SK-N-SH (cell line): ENCODE measurements around the gene BNIP5. TPM values are rescaled to one million over a fixed set of nuclear protein-coding genes. Genes with fewer than 3 reads are reported as not detected.

Experiments
- CTCF ChIA-PET: fragments of 300-600, 350-600 bp; formaldehyde crosslinking; extraction: SDS; loops from one replicate; lab custom pipeline; 2021; lab: Yijun Ruan, JAX
- POLR2A ChIA-PET: fragments of 350-600 bp; sonication (Branson Sonifier 250); formaldehyde crosslinking; extraction: SDS; loops from one replicate; lab custom pipeline; 2020; ENCODE audit warnings: antibody characterized with exemption, inconsistent platforms; lab: Yijun Ruan, JAX
- DNase-seq: peaks from one replicate; pipeline ENCODE4 v3.0.0; 2012
- H2AFZ ChIP-seq: fragments of 200-600 bp; sonication (generic); 2 replicates; pipeline ENCODE4 v1.8.1; 2016; ENCODE audit warnings: antibody characterized with exemption, mild to moderate bottlenecking, low read depth
- H3F3A ChIP-seq: fragments of 200-600 bp; sonication (generic); replicated peaks from 2 replicates; pipeline ENCODE3; 2016; ENCODE audit warnings: antibody characterized with exemption, mild to moderate bottlenecking; ENCODE audit not compliant: insufficient read depth
- H3K27ac ChIP-seq, 2 experiments: fragments of 200-500 bp in 1 of 2; fragments of 200-600 bp in 1 of 2; sonication (Bioruptor generic) in 1 of 2; sonication (generic), shearing (Covaris generic) in 1 of 2; 2 replicates each; pipeline versions ENCODE4 v1.5.1 to v1.6.1; 2014 to 2016; ENCODE audit warnings: low read depth in 2 of 2, inconsistent platforms in 1 of 2, low read length in 1 of 2, mild to moderate bottlenecking in 1 of 2, mixed read lengths in 1 of 2
- H3K27me3 ChIP-seq: fragments of 200-600 bp; sonication (generic), shearing (Covaris generic); 2 replicates; pipeline ENCODE4 v1.6.1; 2016; ENCODE audit warnings: mixed run types; ENCODE audit not compliant: insufficient read depth
- H3K36me3 ChIP-seq, 2 experiments: fragments of 200-500 bp in 1 of 2; fragments of 200-600 bp in 1 of 2; sonication (Bioruptor generic) in 1 of 2; sonication (generic) in 1 of 2; replicated peaks in 1 of 2; 2 replicates each; pipeline versions ENCODE3 to v1.5.1; 2014 to 2016; ENCODE audit warnings: low read length in 1 of 2, mild to moderate bottlenecking in 1 of 2; ENCODE audit not compliant: insufficient read depth in 2 of 2, control insufficient read depth in 1 of 2
- H3K4me1 ChIP-seq, 2 experiments: fragments of 200-500 bp in 1 of 2; fragments of 200-600 bp in 1 of 2; sonication (Bioruptor generic) in 1 of 2; sonication (generic), shearing (Covaris generic) in 1 of 2; 2 replicates each; pipeline versions ENCODE4 v1.5.1 to v1.6.1; 2014 to 2016; ENCODE audit warnings: low read depth in 1 of 2, low read length in 1 of 2, mixed run types in 1 of 2; ENCODE audit not compliant: insufficient read depth in 2 of 2, control insufficient read depth in 1 of 2
- H3K4me2 ChIP-seq: fragments of 200-600 bp; sonication (generic), shearing (Covaris generic); 2 replicates; pipeline ENCODE4 v1.6.1; 2017; ENCODE audit warnings: mixed run types
- H3K4me3 ChIP-seq, 2 experiments: fragments of 200-500 bp in 1 of 2; fragments of 200-600 bp in 1 of 2; sonication (Bioruptor generic) in 1 of 2; sonication (generic), shearing (Covaris generic) in 1 of 2; 2 replicates each; pipeline versions ENCODE4 v1.5.1 to v1.8.1; 2014 to 2016; ENCODE audit warnings: low read depth in 2 of 2, inconsistent platforms in 1 of 2, low read length in 1 of 2, mild to moderate bottlenecking in 1 of 2, mixed read lengths in 1 of 2, moderate library complexity in 1 of 2
- H3K79me2 ChIP-seq: fragments of 200-600 bp; sonication (generic); 2 replicates; pipeline ENCODE4 v1.8.1; 2017; ENCODE audit warnings: mild to moderate bottlenecking; ENCODE audit not compliant: insufficient read depth
- H3K9ac ChIP-seq: fragments of 200-600 bp; sonication (generic); 2 replicates; pipeline ENCODE4 v1.6.1; 2017; ENCODE audit warnings: mixed run types
- H3K9me2 ChIP-seq: fragments of 200-600 bp; sonication (generic); 2 replicates; pipeline ENCODE4 v1.6.1; 2017; ENCODE audit warnings: mixed run types
- H3K9me3 ChIP-seq: fragments of 200-600 bp; sonication (generic); 2 replicates; pipeline ENCODE4 v1.6.1; 2017; ENCODE audit warnings: mixed run types, mild to moderate bottlenecking, moderate library complexity
- H4K20me1 ChIP-seq: fragments of 200-600 bp; sonication (generic); 2 replicates; pipeline ENCODE4 v1.6.1; 2017; ENCODE audit warnings: mild to moderate bottlenecking, mixed run types; ENCODE audit not compliant: insufficient read depth
- CTCF ChIP-seq: fragments of 200-600 bp; sonication (generic); IDR thresholded peaks from 2 replicates; pipeline ENCODE4 v1.6.1; 2017; ENCODE audit warnings: antibody characterized with exemption, mild to moderate bottlenecking, moderate library complexity
- ELF1 ChIP-seq: IDR thresholded peaks from 2 replicates; pipeline ENCODE4 v1.4.0; 2012
- EZH2phosphoT487 ChIP-seq: fragments of 200-600 bp; sonication (generic); IDR thresholded peaks from 2 replicates; pipeline ENCODE4 v1.6.1; 2017; ENCODE audit warnings: low read depth, mixed run types, mild to moderate bottlenecking, antibody characterized with exemption, moderate library complexity, borderline replicate concordance
- FOXJ3 ChIP-seq: sonication (generic); formaldehyde crosslinking; IDR thresholded peaks from 2 replicates; pipeline ENCODE4 v1.5.1; 2020; ENCODE audit warnings: mild to moderate bottlenecking, missing genetic modification reagents
- GABPA ChIP-seq: IDR thresholded peaks from 2 replicates; pipeline ENCODE4 v1.4.0; 2012; ENCODE audit warnings: low read depth, mild to moderate bottlenecking
- GATA2 ChIP-seq: sonication (generic); formaldehyde crosslinking; IDR thresholded peaks from 2 replicates; pipeline ENCODE4 v1.5.0; 2020; ENCODE audit warnings: mild to moderate bottlenecking, missing genetic modification reagents
- IRF3 ChIP-seq: fragments of 150-350 bp; IDR thresholded peaks from 2 replicates; pipeline ENCODE4 v1.6.1; 2016; ENCODE audit warnings: mild to moderate bottlenecking, low read depth, low read length
- JUND ChIP-seq: IDR thresholded peaks from 2 replicates; pipeline ENCODE4 v1.4.0; 2012
- MXI1 ChIP-seq: IDR thresholded peaks from 2 replicates; pipeline ENCODE4 v1.6.1; 2012; ENCODE audit warnings: mild to moderate bottlenecking, low read depth, low read length, improper control_type of control experiment
- NRF1 ChIP-seq: IDR thresholded peaks from 2 replicates; pipeline ENCODE4 v1.6.1; 2012; ENCODE audit warnings: low read depth, mild to moderate bottlenecking, low read length
- POLR2AphosphoS5 ChIP-seq: IDR thresholded peaks from 2 replicates; pipeline ENCODE4 v1.6.1; 2012; ENCODE audit warnings: low read depth, low read length
- RAD21 ChIP-seq: IDR thresholded peaks from 2 replicates; pipeline ENCODE4 v1.6.1; 2012; ENCODE audit warnings: mild to moderate bottlenecking, low read length
- RFX5 ChIP-seq: IDR thresholded peaks from 2 replicates; pipeline ENCODE4 v1.6.1; 2012; ENCODE audit warnings: mild to moderate bottlenecking, improper control_type of control experiment, low read length
- SMC3 ChIP-seq: IDR thresholded peaks from 2 replicates; pipeline ENCODE4 v1.6.1; 2012; ENCODE audit warnings: low read depth, low read length, improper control_type of control experiment
- TEAD4 ChIP-seq: IDR thresholded peaks from 2 replicates; pipeline ENCODE4 v1.4.0; 2012; ENCODE audit warnings: mild to moderate bottlenecking, borderline replicate concordance; ENCODE audit not compliant: insufficient read depth
- USF1 ChIP-seq: IDR thresholded peaks from 2 replicates; pipeline ENCODE4 v1.4.0; 2012; ENCODE audit warnings: low read depth, borderline replicate concordance
- WGBS: methylation state at CpG from one replicate; pipeline ENCODE4 v1.1.6; 2017; ENCODE audit warnings: low lambda C conversion rate; 5-methylcytosine and 5-hydroxymethylcytosine counted together
- polyA plus RNA-seq, 3 experiments: library from polyadenylated mRNA; depleted of rRNA; stranded (reverse); fragments of >200 nt; gene quantifications; 2 replicates each; pipeline ENCODE4 v1.2.3, GENCODE V29; 2012
- TF ChIP-seq, protein P1 (sequence below): IDR thresholded peaks from 2 replicates; pipeline ENCODE4 v1.4.0; 2012; ENCODE audit warnings: low read depth
- TF ChIP-seq, protein P2 (sequence below): IDR thresholded peaks from 2 replicates; pipeline ENCODE4 v1.6.1; 2012; ENCODE audit warnings: mild to moderate bottlenecking, low read depth, low read length, moderate library complexity

Gene BNIP5
- polyA plus RNA-seq, 1 of the 3 experiments (the other 2 are of a cell fraction): not detected

- TF ChIP-seq CTCF: no peak
- no peak for TF ChIP-seq JUND
- no peak for TF ChIP-seq SMC3
- no peak for TF ChIP-seq IRF3
- no peak for TF ChIP-seq RAD21
- TF ChIP-seq GABPA: no peak
- TF ChIP-seq EZH2phosphoT487: no peak
- TF ChIP-seq RFX5: no peak
- no peak for TF ChIP-seq MXI1
- TF ChIP-seq FOXJ3 (CRISPR knock-in tag): no peak
- TF ChIP-seq, protein P1, sequence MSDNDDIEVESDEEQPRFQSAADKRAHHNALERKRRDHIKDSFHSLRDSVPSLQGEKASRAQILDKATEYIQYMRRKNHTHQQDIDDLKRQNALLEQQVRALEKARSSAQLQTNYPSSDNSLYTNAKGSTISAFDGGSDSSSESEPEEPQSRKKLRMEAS: no peak
- TF ChIP-seq TEAD4: no peak
- Histone ChIP-seq H3K9me3 (no peaks in the 10 kb centered on the region), H3K27me3 (0 out of 2 replicates have a peak, but pooled peaks cover 3% of the 10 kb centered on the region), H2AFZ (no peak overlapping the region), H3K27ac (no peak overlapping the region), H3K4me3 (no peak overlapping the region), H3F3A (no peaks in the 10 kb centered on the region), H3K36me3 (no peaks in the 10 kb centered on the region), H3K79me2 (no peaks in the 10 kb centered on the region), H3K4me1 (peaks cover 0 to 5% of the 10 kb centered on the region in 2 experiments; a peak in 1 of 4 replicates), H3K4me2 (no peak overlapping the region), H4K20me1 (no peaks in the 10 kb centered on the region), H3K9ac (no peak overlapping the region), H3K9me2 (no peaks in the 10 kb centered on the region)
- CTCF ChIA-PET: interaction anchor here (0.6 to 1.9 kb wide), 3 partner anchors 14 to 281 kb away, joined by 3 to 10 read pairs (median 4); no protein-coding TSS in a partner anchor
- WGBS: 73% methylated on average over 8 of the region's 8 CpGs
- no peak for DNase-seq
- POLR2A ChIA-PET: no interaction called here
Observed at GRCh38 chr6:36272234-36272633, 64.5 kb downstream of the BNIP5 start.

- Histone ChIP-seq H3K4me3 (no peak within 1 kb of the TSS), H3K27me3 (no peaks in the 10 kb centered on the region), H3K79me2 (no peaks in the 10 kb centered on the region), H3K4me1 (peaks cover 0 to 7% of the 10 kb centered on the region in 2 experiments; a peak in 1 of 4 replicates), H3F3A (no peaks in the 10 kb centered on the region), H3K4me2 (no peak within 1 kb of the TSS), H3K27ac (no peak within 1 kb of the TSS), H4K20me1 (no peaks in the 10 kb centered on the region), H3K36me3 (no peaks in the 10 kb centered on the region), H3K9ac (no peak within 1 kb of the TSS), H2AFZ (no peak within 1 kb of the TSS), H3K9me3 (no peaks in the 10 kb centered on the region), H3K9me2 (no peaks in the 10 kb centered on the region)
- ChIA-PET POLR2A (no interaction called here), CTCF (interaction anchor here (0.8 to 1.9 kb wide), 4 partner anchors 24 to 243 kb away, joined by 3 to 10 read pairs (median 6); partner anchors contain the start of gene MAPK14)
- 79% methylated on average over 22 of the region's 32 CpGs for WGBS
- DNase-seq: no peak
- TF ChIP-seq ELF1: no peak
- TF ChIP-seq IRF3: no peak
- TF ChIP-seq, protein P2, sequence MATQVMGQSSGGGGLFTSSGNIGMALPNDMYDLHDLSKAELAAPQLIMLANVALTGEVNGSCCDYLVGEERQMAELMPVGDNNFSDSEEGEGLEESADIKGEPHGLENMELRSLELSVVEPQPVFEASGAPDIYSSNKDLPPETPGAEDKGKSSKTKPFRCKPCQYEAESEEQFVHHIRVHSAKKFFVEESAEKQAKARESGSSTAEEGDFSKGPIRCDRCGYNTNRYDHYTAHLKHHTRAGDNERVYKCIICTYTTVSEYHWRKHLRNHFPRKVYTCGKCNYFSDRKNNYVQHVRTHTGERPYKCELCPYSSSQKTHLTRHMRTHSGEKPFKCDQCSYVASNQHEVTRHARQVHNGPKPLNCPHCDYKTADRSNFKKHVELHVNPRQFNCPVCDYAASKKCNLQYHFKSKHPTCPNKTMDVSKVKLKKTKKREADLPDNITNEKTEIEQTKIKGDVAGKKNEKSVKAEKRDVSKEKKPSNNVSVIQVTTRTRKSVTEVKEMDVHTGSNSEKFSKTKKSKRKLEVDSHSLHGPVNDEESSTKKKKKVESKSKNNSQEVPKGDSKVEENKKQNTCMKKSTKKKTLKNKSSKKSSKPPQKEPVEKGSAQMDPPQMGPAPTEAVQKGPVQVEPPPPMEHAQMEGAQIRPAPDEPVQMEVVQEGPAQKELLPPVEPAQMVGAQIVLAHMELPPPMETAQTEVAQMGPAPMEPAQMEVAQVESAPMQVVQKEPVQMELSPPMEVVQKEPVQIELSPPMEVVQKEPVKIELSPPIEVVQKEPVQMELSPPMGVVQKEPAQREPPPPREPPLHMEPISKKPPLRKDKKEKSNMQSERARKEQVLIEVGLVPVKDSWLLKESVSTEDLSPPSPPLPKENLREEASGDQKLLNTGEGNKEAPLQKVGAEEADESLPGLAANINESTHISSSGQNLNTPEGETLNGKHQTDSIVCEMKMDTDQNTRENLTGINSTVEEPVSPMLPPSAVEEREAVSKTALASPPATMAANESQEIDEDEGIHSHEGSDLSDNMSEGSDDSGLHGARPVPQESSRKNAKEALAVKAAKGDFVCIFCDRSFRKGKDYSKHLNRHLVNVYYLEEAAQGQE: no peak
- TF ChIP-seq POLR2AphosphoS5: no peak
- TF ChIP-seq GATA2: no peak
- TF ChIP-seq USF1: no peak
- no peak for TF ChIP-seq NRF1
- no peak for TF ChIP-seq GABPA
Observed at GRCh38 chr6:36269834-36270705, 66.6 kb downstream of the BNIP5 start, which contains the start of gene PNPLA1. TSS of gene PNPLA1 (plus strand) at chr6:36270060. CDS start at chr6:36270460, 400 bp downstream.
